GM15510 (cell line): ENCODE measurements around the gene CAMKK2.

Source experiments
- POLR2A ChIP-seq: IDR thresholded peaks from 3 replicates; pipeline ENCODE4 v1.6.1; 2011; ENCODE audit warnings: borderline replicate concordance; ENCODE audit not compliant: insufficient read length; ENCODE audit errors: extremely low read depth

The CAMKK2 gene

GRCh38 chr12:121296618-121297434 is at the start of gene CAMKK2:
Gene CAMKK2, minus strand, starts transcription at chr12:121296709. Its CDS starts 22,183 bp downstream, at chr12:121274526.
- TF ChIP-seq POLR2A: peak; percentile 67

GRCh38 chr12:121345151-121345815 is 48.8 kb upstream of the CAMKK2 start:
- TF ChIP-seq POLR2A: no peak

- no peak for TF ChIP-seq POLR2A
Observed at GRCh38 chr12:121344506-121344905, 48.0 kb upstream of the CAMKK2 start.

- no peak for TF ChIP-seq POLR2A
Observed at GRCh38 chr12:121337416-121337815, 40.9 kb upstream of the CAMKK2 start.

- TF ChIP-seq POLR2A: no peak
Observed at GRCh38 chr12:121334513-121335343, 38.2 kb upstream of the CAMKK2 start.

- TF ChIP-seq POLR2A: no peak
Observed at GRCh38 chr12:121333747-121334146, 37.2 kb upstream of the CAMKK2 start.

GRCh38 chr12:121331248-121331647 is 34.7 kb upstream of the CAMKK2 start:
- no peak for TF ChIP-seq POLR2A

GRCh38 chr12:121330692-121331091 is 34.2 kb upstream of the CAMKK2 start:
- no peak for TF ChIP-seq POLR2A

- TF ChIP-seq POLR2A: no peak
Observed at GRCh38 chr12:121330195-121330594, 33.7 kb upstream of the CAMKK2 start.

GRCh38 chr12:121328620-121329019 is 32.1 kb upstream of the CAMKK2 start:
- TF ChIP-seq POLR2A: no peak

GRCh38 chr12:121326996-121327674 is 30.6 kb upstream of the CAMKK2 start:
- TF ChIP-seq POLR2A: no peak

- TF ChIP-seq POLR2A: no peak
Observed at GRCh38 chr12:121325922-121326396, 29.4 kb upstream of the CAMKK2 start.

- TF ChIP-seq POLR2A: no peak
Observed at GRCh38 chr12:121323908-121324307, 27.4 kb upstream of the CAMKK2 start.

- TF ChIP-seq POLR2A: no peak
Observed at GRCh38 chr12:121318121-121318520, 21.6 kb upstream of the CAMKK2 start.
